ENCODE measurements around the gene ISM2. TPM values are rescaled to one million over a fixed set of nuclear protein-coding genes. Genes with fewer than 3 reads are reported as not detected.

ISM2 gene
- total and polyA plus RNA-seq, 2 of the 8 experiments (the other 6 are each of a cell fraction or from before 2014, with no cell fraction given), result 0.52 to 0.79 TPM

- TF ChIP-seq CHD7 (IDR thresholded peaks at IDR 0.05; ENCODE audit: insufficient replicate concordance, low read length), result no peak
- no peak for TF ChIP-seq ZNF274 (IDR thresholded peaks at IDR 0.05; ENCODE audit: borderline replicate concordance, extremely low read depth, low read length)
- no peak for TF ChIP-seq GTF2F1 (IDR thresholded peaks at IDR 0.05; ENCODE audit: borderline replicate concordance, low read depth, low read length)
- no peak for TF ChIP-seq GABPA (IDR thresholded peaks at IDR 0.05; ENCODE audit: borderline replicate concordance, insufficient read depth, low read length)
- TF ChIP-seq USF2 (IDR thresholded peaks at IDR 0.05; ENCODE audit: low read length), result no peak
- no peak for TF ChIP-seq CEBPB (IDR thresholded peaks at IDR 0.05; ENCODE audit: low read depth, low read length)
- no peak for TF ChIP-seq YY1 (IDR thresholded peaks at IDR 0.05; ENCODE audit: low read depth, low read length)
- no peak for TF ChIP-seq TCF12 (IDR thresholded peaks at IDR 0.05; ENCODE audit: low read depth, low read length)
- no peak for TF ChIP-seq ASH2L (IDR thresholded peaks at IDR 0.05; ENCODE audit: low read length)
- TF ChIP-seq RXRA (IDR thresholded peaks at IDR 0.05; ENCODE audit: insufficient read depth, low read depth, low read length), result no peak
- TF ChIP-seq CBX8 (IDR thresholded peaks at IDR 0.05; ENCODE audit: borderline replicate concordance, low read depth, low read length), result no peak
Observed at GRCh38 chr14:77442196-77442595, 56.4 kb downstream of the ISM2 start (continued).

Measured in H1 (cell line).